Activated CD8-positive, alpha-beta memory T cell treated with anti-CD3 and anti-CD28 coated beads, Interleukin-2, amount 50 U/mL, for 24 hours (primary cell): ENCODE data around the gene LINC01488.

Experiments
- DNase-seq: peaks from one replicate; pipeline ENCODE4 v3.0.0-alpha.2; 2020; ENCODE audit errors: extremely low read depth

The LINC01488 gene

GRCh38 chr11:69492201-69492991 lies 10.9 kb downstream of the LINC01488 start:
- DNase-seq = no peak

GRCh38 chr11:69493931-69494821 lies 12.7 kb downstream of the LINC01488 start:
- no peak for DNase-seq

DNA sequence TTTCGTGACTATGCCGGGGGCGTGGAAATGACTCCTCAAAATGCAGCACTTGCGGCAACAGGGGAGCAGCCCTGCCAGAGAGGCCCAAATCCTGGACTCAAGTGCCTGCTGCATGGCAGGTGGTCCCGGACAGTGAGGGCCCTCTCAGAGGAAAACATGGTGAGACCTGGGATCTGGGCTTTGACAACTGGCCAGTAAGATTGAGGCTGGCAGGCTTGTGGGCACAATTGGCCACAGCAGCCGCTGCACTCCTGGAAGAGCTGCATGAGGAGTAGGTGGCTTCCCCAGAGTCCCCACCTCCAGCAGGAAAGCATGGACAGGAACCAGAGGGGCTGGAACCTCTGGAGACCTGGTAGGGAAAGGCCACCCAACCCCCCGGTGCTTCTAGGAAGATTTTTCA lies 13.4 kb downstream of the LINC01488 start:
- no peak for DNase-seq

- no peak for DNase-seq
Observed at GRCh38 chr11:69495441-69496201, 14.2 kb downstream of the LINC01488 start.

- no peak for DNase-seq
Observed at GRCh38 chr11:69496202-69496557, 14.7 kb downstream of the LINC01488 start.

- DNase-seq = no peak
Observed at GRCh38 chr11:69496631-69497220, 15.3 kb downstream of the LINC01488 start.

- DNase-seq = no peak
Observed at GRCh38 chr11:69497221-69497787, 15.8 kb downstream of the LINC01488 start.

DNA sequence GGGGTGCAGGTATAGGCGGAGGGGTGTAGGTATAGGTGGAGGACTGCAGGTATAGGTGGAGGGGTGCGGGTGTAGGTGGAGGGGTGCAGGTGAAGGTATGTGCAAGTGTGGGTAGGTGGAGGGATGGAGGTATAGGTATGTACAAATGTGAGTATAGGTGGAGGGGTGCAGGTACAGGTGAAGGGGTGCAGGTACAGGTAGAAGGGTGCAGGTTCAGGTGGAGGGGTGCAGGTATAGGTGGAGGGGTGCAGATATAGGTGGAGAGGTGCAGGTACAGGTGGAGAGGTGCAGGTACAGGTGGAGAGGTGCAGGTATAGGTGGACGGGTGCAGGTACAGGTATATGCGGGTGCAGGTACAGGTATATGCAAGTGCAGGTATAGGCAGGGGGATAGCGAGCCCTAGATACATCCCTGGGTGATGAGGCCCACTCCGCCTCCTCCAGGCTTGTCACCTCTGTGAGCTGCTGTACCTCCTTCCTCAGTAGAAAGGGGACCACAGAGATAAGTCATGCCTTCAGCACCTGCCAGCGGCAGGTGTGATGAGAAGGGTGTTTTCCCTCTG lies 17.2 kb downstream of the LINC01488 start:
- no peak for DNase-seq

DNA sequence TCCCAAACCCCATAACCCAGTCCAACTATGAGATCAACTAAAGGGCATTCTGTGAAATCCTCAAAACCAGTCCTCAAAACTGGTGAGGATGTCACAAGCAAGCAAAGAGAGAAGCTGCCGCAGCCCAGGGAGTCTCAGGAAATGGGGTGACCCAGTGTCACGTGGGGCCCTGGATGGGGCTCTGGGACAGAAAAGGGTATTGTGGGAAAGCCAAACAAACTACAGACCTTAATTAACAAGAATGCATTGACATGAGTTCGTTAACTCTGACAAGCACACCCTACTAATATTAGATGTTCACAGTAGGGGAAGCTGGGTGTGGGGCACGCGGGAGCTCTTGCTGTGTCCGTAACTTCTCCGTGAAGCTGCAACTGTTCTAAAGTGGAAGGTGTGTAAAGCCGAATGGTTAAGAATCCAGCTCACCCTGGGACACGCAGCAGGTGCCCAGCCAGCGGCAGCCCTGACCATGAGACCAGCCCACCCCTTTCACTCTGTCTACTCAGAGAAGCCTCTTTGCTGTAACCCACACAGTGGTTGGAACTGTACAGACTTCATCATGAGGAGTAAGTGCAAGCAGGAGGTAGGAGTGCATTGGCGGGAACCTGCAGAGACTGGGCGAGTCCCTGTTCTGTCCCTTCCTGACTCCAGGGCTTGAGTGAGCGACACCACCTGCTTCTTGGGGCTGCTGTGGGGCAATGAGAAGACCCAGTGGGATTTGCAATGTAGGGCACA lies 17.9 kb downstream of the LINC01488 start:
- no peak for DNase-seq

DNA sequence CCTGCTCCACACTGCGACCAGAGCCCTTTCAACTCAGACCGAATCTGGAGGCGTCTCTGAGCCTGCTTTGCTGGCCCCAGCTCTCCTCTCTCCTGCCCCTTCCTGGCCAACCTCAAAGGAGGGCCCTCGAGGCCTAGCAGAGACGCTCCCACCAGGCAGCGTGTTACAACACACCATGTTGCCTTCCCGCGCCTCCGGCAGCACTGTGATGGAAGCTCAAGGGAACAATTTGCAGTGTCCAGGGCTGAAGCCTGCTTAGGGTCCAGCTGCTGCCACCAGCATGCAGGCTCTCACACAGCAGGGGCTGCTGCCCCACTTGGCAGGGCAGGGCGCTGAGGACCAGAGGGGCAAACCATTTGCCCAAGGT lies 18.4 kb downstream of the LINC01488 start:
- DNase-seq = no peak

GRCh38 chr11:69500285-69501120 lies 19.0 kb downstream of the LINC01488 start:
- no peak for DNase-seq

DNA sequence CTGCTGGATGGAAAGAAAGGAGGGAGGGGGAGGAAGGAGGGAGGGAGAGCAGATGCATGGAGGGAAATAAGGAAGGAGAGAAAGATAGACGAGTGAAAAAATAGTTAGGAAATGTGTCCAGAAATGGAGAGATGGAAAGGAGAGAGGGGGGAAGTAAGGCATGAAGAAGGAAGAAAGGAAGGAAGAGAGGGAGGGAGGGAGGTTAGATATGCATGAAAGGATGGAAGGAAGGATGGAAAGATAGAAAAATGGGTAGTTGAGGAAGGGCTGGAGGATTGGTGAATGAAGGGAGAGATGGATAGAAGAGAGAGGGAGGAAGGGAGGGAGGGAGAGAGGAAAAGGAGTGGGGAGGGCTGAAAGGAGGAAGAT lies 19.6 kb downstream of the LINC01488 start:
- no peak for DNase-seq

DNA sequence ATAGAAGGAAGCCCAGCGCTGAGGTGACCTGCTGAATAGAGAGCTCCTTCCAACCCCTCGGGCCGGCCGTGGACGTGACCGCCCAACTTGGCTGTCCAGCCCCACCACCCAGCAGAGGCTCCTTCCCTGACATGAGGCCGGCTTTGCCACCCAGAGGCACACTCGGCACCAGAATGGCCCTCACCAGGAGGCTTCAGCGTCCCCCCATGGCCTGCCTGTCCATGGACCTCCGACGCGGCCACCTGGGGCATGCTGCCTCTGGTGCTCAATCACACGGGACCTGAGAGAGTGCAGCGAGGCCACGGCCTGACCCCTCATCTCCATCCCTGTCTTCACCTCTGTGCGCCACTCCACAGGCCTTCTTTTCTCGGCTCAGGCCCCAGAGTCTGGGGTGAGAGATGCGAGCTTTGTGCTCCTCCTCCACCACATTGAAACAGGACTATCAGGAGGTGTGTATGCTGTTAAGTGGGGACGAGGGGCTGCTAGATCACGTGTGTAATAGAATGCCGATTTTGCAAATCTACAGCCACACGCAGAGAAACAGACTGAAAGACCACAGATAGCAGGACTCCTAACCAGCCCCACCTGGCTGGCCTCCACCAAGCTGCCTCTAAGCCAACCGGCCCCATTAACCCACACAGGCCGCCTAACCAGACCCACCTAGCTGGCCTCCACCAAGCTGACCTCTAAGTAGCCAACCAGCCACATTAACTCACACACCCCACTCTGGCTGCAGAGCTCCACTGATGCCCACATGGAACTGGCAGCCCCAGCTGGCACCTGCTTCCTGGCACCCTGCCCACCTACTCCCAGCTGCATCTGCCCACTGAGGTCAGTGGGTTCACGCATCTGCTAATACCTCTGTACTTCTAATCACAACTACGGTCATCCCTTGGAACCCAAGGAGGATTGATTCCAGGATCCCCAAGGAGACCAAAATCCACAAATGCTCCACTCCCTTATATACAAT lies 20.7 kb downstream of the LINC01488 start:
- no peak for DNase-seq

DNA sequence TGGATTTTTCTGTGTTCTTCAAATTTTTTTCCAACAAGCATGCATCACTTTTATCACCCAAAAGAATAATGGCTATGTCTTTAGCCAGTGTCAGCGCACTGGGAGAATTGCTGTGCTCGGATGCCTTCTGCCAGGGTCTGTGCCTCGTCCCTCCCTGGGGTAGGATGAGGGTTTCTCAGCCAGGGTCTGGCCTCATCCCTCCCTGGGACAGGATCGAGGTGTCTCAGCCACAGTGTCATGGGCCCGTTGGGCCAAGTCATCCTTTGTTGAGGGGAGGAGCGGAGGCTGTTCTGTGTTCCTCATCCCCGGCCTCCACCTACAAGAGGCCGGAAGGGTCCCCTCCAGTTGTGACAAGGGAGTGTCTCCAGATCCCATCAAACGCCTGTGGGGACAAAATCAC lies 22.7 kb downstream of the LINC01488 start:
- DNase-seq = no peak

GRCh38 chr11:69504576-69505335 lies 23.3 kb downstream of the LINC01488 start:
- DNase-seq = no peak

DNA sequence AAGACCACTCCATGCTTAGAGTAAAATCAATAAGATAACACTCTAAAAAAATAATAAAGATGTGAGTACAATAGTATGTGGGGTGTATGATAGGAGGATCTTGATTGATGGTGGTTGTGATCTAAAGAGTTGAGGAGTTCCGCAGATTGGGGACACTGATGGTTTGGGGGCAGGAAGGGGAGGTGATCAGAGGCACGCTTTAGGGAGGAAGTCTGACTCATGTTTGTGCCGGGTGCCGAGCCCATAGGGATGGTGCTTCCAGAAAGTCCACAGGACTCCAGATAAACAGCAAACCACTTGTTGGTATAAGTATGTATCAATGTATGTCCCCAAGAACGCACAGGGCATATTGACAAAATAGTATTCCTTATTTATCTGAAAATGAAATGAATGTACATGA lies 27.5 kb downstream of the LINC01488 start:
- DNase-seq = no peak

GRCh38 chr11:69509381-69509780 lies 27.9 kb downstream of the LINC01488 start:
- no peak for DNase-seq
